CD4-positive, alpha-beta T cell treated with Interleukin-15 for 4 hours (primary cell): Measurements from ENCODE around the gene MICU1.
A peak's percentile ranks its signal among the peaks of the same experiment; 100 is the strongest.
"Not testable (repeated sequence)": the region's sequence is repeated elsewhere in the genome, so short reads cannot be mapped to it uniquely, and the experiment has no call there.

Source experiments
- DNase-seq: peaks from one replicate; pipeline ENCODE4 v3.0.0-alpha.2; 2020; ENCODE audit warnings: low spot score

Gene MICU1

DNA sequence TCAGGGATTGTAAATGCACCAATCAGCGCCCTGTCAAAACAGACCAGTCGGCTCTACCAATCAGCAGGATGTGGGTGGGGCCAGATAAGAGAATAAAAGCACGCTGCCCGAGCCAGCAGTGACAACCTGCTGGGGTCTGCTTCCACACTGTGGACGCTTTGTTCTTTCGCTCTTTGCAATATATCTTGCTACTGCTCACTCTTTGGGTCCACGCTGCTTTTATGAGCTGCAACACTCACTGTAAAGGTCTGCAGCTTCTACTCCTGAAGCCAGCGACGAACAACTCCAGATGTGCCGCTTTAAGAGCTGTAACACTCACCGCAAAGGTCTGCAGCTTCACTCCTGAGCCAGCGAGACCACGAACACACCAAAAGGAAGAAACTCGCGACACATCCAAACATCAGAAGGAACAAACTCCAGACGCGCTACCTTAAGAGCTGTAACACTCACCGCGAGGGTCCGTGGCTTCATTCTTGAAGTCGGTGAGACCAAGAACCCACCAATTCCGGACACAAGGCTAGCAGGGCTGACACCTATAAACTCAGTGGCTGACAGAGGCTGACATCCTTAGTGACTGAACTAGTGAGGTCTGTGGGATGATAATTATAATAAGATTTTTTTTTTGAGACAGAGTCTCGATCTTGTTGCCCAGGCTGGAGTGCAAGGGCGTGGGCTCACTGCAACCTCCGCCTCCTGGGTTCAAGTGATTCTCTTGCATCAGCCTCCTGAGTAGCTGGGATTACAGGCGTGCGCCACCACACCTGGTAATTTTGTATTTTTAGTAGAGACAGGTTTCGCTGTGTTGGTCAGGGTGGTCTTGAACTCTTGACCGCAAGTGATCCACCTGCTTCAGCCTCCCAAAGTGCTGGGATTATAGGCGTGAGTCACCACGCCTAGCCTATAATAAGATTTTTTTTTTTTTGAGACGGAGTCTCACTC is 298.9 kb downstream of the MICU1 start:
- peak; percentile 70 for DNase-seq

DNA sequence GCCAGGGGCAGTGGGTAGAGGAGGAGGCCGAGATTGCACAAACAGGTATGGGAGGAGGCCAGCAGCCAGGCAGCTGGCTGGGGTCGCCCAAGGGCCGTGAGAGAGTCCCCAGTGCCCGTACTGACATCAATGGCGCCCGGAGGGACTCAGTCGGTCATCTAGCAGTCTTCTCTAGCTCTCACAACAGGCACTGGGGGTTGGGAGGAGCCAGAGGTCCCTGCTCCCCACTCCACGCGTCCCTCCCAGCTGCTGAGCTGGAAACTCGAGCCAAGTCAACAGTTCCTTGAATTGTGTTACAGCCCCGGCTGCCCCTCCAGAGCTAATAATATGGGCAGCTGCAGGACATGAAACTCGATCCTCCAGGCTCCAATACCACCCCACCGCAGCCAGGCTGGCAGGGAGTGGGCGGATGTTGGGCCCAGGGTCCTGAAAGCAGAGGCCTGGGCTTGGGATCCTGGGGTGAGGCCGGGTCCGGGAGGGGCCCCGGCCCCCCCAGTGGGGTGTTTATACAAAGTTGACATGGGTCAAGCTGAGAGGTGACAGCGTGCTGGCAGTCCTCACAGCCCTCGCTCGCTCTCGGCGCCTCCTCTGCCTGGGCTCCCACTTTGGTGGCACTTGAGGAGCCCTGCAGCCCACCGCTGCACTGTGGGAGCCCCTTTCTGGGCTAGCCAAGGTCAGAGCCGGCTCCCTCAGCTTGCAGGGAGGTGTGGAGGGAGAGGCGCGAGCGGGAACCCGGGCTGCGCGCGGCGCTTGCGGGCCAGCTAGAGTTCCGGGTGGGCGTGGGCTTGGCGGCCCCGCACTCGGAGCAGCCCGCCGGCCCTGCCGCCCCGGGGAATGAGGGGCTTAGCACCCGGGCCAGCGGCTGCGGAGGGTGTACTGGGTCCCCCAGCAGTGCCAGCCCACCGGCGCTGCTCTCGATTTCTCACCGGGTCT is 300.4 kb downstream of the MICU1 start:
- DNase-seq: not testable (repeated sequence)

DNA sequence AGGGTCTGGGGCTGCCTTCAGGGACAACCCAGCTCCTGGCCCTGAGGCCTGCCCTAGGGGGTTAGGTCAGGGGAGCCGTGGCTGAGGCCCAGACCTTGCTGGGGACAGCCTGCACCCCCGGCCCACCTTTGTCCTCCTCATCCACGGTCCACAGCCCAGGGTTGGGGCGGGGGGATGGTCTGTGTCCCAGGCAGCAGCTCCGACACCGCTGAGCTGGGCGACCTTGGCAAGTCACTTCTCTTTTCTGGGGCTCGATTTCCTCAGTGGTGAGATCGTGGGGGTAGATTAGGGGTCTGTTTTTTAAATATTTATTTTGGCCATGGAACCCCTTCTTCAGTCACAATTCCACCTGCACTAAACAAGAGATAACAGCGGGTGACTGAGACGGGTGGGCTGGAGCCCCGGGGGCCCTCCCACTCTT is 302.1 kb downstream of the MICU1 start:
- DNase-seq: no peak

DNA sequence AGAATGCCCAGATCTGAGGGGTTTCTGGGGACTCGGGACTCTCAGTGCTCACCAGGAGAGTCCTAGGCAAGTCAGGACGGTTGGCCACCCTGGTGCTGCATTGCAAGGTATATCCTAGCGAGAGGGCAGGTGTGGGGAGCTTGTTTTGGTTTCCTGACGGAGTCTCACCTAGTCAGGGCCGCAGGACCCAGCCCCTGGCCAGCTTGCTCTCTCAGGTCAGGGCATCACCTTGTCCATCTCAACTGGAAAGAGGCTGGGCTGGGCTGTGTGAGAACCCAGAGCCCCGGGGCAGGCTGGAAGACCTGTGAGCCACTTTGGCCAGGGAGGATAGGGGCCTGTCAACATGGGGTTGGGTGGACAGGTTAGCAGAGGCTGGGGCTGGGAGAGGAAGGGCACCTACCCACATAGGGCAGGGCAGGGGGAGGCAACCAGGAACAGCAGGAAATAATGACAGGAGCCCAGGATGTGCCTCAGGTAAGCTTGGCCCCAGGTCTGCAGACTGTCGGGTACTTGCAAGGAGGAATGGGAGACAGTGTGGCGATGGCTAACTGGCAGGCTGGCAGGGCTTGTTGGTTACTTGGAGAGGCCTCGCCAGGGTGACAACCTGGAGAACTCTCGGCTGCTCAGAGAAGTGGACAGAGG is 302.6 kb downstream of the MICU1 start:
- no peak for DNase-seq

DNA sequence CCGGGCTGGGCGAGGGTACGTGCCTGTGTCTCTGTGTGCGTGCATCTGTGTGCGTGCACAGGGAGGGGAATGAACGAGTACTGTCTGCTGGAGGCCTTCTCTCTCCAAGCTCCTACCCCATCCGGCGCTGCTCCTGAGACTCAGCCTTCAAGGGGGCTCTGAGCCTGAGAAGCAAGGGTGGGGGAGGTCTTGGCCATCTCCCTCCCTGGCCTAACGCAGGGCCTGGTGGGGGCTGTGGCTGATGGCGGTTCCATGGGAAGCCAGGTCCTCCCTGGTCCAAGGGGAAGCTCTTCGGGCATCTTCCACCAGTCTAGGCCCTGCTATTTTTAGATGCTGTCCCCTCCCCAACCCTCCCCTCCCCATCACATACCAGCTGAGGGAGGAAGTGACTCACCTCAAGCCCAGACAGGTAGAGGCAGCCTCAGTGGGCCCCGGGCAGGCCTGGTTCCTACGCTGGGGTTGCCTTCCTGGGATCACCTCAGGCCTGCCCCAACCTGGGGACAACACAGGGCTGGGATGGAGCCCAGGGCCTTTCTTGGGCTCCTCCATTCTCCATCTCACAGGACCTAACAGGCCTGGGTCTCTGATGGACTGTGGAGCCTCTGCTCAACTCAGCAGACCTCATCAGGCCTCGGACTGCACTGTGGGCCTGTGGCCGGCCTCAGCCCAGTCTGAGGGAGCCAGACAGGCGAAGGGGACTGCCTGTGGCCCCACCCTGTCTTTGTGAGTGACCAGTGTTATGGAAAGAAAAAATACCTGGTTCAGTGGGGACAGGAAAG is 303.4 kb downstream of the MICU1 start:
- peak; percentile 69 for DNase-seq

DNA sequence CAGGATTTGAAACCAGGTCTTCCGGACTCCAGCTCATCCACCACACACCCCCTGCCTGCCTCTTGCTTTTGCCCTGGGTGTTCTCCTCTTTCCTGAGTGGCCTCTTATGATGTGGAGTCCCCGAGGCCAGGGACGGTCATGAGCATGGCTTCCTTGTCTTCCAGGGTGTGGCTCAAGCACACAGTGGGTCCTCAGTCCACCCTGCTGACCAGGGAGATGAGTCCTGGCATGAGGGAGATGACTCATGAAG is 303.9 kb downstream of the MICU1 start:
- no peak for DNase-seq

- DNase-seq: no peak
These were observed 304.4 kb downstream of the MICU1 start for GRCh38 chr10:72321248-72322029.

- DNase-seq: peak; percentile 71
These were observed 305.1 kb downstream of the MICU1 start for GRCh38 chr10:72320676-72321247.

DNA sequence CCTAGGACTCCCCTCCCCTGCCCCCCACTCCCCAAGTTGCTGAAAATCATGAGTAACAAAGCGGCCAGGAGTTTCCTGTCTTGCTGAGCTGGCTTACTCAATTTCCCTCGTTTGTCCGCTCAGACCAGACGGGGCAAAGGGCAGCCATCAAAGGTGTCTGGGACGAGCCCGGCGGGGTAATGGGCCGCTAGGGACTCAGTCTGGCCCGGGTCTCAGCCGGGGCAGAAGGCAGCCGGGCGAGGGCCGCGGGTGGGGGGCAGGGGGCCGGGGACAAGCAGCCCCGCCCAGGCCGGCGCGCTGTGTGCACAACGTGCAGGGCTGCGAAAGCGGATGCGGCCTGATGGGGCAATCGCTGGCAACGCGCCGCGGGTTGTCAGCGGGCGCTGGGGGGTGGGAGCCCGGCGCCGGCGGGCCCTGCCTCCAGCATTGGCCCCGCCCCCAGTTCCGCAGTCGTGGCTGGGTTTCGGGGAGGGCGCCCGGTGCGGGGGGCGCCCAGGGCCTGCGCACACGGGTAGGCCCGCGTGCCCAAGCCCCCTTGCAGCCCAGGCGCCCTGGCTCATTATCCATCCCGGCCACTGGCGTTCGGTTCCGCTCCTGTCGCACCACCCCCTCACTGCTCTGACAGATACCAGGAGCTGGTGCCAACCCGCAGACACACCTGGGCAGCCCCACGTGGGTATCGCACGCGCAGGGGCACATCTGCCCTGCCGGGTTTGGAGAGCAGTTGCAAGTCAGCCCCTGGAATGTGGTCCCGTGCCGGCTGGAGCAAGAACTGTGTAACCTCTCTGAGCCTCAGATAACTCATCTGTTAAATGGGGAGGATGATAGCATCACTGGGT is 306.2 kb downstream of the MICU1 start:
- DNase-seq: peak; percentile 81

- no peak for DNase-seq
These were observed 307.2 kb downstream of the MICU1 start for GRCh38 chr10:72318418-72319262.
